Fibroblast of mammary gland (primary cell): ENCODE data around the gene SNRPD1.

ENCODE experiments used
- DNase-seq: peaks from one replicate; pipeline ENCODE4 v3.0.0-alpha.2; 2010; ENCODE audit warnings: low read depth
- H3K4me3 ChIP-seq: 2 replicates; pipeline ENCODE4 v1.5.1; 2011; ENCODE audit warnings: low read depth, mild to moderate bottlenecking, low read length, moderate library complexity; ENCODE audit not compliant: control insufficient read depth
- CTCF ChIP-seq: conservative IDR thresholded peaks from 2 replicates; pipeline ENCODE4 v1.5.1; 2011; ENCODE audit warnings: low read depth, low read length, inconsistent platforms; ENCODE audit not compliant: control insufficient read depth, insufficient read depth

The SNRPD1 gene

GRCh38 chr18:21652073-21652472, 40.0 kb downstream of the SNRPD1 start:
- no peak for TF ChIP-seq CTCF
- no peak for DNase-seq
- H3K4me3 ChIP-seq = no peak overlapping the region

- no peak for TF ChIP-seq CTCF
- no peak for DNase-seq
- H3K4me3 ChIP-seq = no peak overlapping the region
Measured at GRCh38 chr18:21653361-21653760, 41.2 kb downstream of the SNRPD1 start.

DNA sequence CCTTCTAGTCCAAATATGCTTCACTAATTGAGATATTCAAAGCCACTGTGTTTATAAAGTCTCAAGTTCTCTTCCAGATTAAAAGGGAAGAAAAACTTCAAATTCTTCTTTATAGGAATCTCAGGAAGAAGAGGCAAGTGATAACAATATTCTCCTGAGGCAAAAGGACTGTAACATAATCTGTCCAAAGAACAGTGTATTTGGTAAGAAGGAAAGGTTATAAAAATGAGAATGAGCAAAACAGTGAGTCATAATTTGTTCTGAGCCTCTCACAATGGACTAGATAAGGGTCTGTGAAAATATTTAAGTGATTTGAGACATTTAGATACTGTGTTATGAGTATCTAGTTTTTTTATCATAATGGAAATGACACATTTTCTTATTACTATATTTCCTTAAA, 44.3 kb downstream of the SNRPD1 start:
- DNase-seq = peak; percentile 28
- no peak overlapping the region for H3K4me3 ChIP-seq
- TF ChIP-seq CTCF = no peak

- no peak for DNase-seq
- no peak overlapping the region for H3K4me3 ChIP-seq
- TF ChIP-seq CTCF = no peak
Measured at GRCh38 chr18:21660078-21660477, 48.0 kb downstream of the SNRPD1 start.

GRCh38 chr18:21662581-21662980, 50.5 kb downstream of the SNRPD1 start:
- TF ChIP-seq CTCF = no peak
- DNase-seq = no peak
- no peak overlapping the region for H3K4me3 ChIP-seq

DNA sequence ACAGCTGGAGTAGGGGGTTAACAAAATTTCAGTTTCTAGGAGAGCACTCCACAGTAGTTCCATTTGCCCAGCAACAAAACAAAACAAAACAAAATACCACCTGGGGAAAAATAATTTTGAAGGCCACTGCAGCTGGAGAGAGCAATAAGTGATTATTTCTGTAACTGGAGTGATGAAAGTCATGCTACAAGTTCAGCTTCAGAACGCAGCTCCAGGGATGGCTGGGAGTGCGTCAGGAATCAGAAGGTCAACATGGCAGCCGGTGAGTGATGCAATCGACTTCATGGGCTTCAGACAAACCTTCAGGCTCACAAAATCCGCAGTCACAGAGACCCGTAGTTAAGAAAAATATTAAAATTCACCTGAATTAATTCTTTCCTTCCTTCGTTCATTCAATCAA, 51.5 kb downstream of the SNRPD1 start:
- no peak for TF ChIP-seq CTCF
- peak; percentile 34 for DNase-seq
- H3K4me3 ChIP-seq = no peak overlapping the region

- no peak for TF ChIP-seq CTCF
- DNase-seq = no peak
- no peak overlapping the region for H3K4me3 ChIP-seq
Measured at GRCh38 chr18:21664069-21664468, 52.0 kb downstream of the SNRPD1 start.
